ENCODE measurements around the gene CRYAA.

CRYAA gene

GRCh38 chr21:43204638-43205037 is 35.8 kb downstream of the CRYAA start:
- FAIRE-seq = no peak

GRCh38 chr21:43206231-43207042 is 37.6 kb downstream of the CRYAA start:
- FAIRE-seq = no peak

- FAIRE-seq = no peak
Observed at GRCh38 chr21:43207043-43207315, 38.2 kb downstream of the CRYAA start.

- FAIRE-seq = no peak
Observed at GRCh38 chr21:43207868-43208267, 39.1 kb downstream of the CRYAA start.

- FAIRE-seq = no peak
Observed at GRCh38 chr21:43208561-43209332, 39.9 kb downstream of the CRYAA start.

- no peak for FAIRE-seq
Observed at GRCh38 chr21:43209575-43210453, 41.0 kb downstream of the CRYAA start.

- no peak for FAIRE-seq
Observed at GRCh38 chr21:43210454-43211071, 41.8 kb downstream of the CRYAA start.

- FAIRE-seq = no peak
Observed at GRCh38 chr21:43211072-43211759, 42.4 kb downstream of the CRYAA start.

GRCh38 chr21:43211760-43212115 is 42.9 kb downstream of the CRYAA start:
- FAIRE-seq = no peak
